ENCODE results near the gene CYP39A1. TPM values are rescaled to one million over a fixed set of nuclear protein-coding genes. Genes with fewer than 3 reads are reported as not detected.

CYP39A1 gene
- total RNA-seq, 4 donors from 2014 or later: 2.8 to 13.1 (median 5.4) TPM

- no peak for TF ChIP-seq CTCF (IDR thresholded peaks at IDR 0.05)
- ATAC-seq (ENCODE audit: low FRiP score) (no peak), DNase-seq (ENCODE audit: low spot score) (no peak)
Measured at GRCh38 chr6:46598215-46598614, 54.4 kb downstream of the CYP39A1 start.

- TF ChIP-seq CTCF (IDR thresholded peaks at IDR 0.05): no peak
- ATAC-seq (ENCODE audit: low FRiP score) (no peak), DNase-seq (ENCODE audit: low spot score) (no peak)
Measured at GRCh38 chr6:46592740-46593139, 59.9 kb downstream of the CYP39A1 start.

- ATAC-seq (ENCODE audit: low FRiP score): no peak
- no peak for TF ChIP-seq CTCF (IDR thresholded peaks at IDR 0.05)
- no peak for DNase-seq (ENCODE audit: low spot score)
Measured at GRCh38 chr6:46592046-46592445, 60.6 kb downstream of the CYP39A1 start.

- no peak for DNase-seq (ENCODE audit: low spot score)
- no peak for TF ChIP-seq CTCF (IDR thresholded peaks at IDR 0.05)
- ATAC-seq (ENCODE audit: low FRiP score): no peak
Measured at GRCh38 chr6:46590765-46591164, 61.9 kb downstream of the CYP39A1 start.

- ATAC-seq (ENCODE audit: low FRiP score) (no peak), DNase-seq (ENCODE audit: low spot score) (no peak)
Measured at GRCh38 chr6:46586906-46587305, 65.7 kb downstream of the CYP39A1 start.

GRCh38 chr6:46584586-46584985, 68.0 kb downstream of the CYP39A1 start:
- DNase-seq (ENCODE audit: low spot score) (no peak), ATAC-seq (ENCODE audit: low FRiP score) (no peak)
- no peak for TF ChIP-seq CTCF (IDR thresholded peaks at IDR 0.05)

More at GRCh38 chr6:46586906-46587305, 65.7 kb downstream of the CYP39A1 start:
- TF ChIP-seq CTCF (IDR thresholded peaks at IDR 0.05): no peak

- no peak for ATAC-seq (ENCODE audit: low FRiP score)
- no peak for TF ChIP-seq CTCF (IDR thresholded peaks at IDR 0.05)
- no peak for DNase-seq (ENCODE audit: low spot score)
Measured at GRCh38 chr6:46583721-46584120, 68.9 kb downstream of the CYP39A1 start.
